Right lobe of liver (tissue), 4 donors: Measurements from ENCODE around the gene PACRG.

Source experiments
- POLR2A ChIP-seq: fragments of 450-650 bp; IDR thresholded peaks from one replicate; pipeline ENCODE4 v1.6.1; 2017; ENCODE audit warnings: antibody characterized with exemption, mild to moderate bottlenecking
- TF ChIP-seq, protein P1 (sequence below), 4 donors: fragments of 200-600 bp in 3 of 4; fragments of 450-650 bp in 1 of 4; IDR thresholded peaks; one replicate each; pipeline versions ENCODE4 v1.5.1 to v1.8.0; 2016 to 2022; ENCODE audit warnings: antibody characterized with exemption in 4 of 4, mild to moderate bottlenecking in 2 of 4
- donor health status: DM: no; HTN: no; CAD: no.
- donor health status: DM: no; HTN: no; CAD: no.
- donor health status: DM: no; HTN: yes; CAD: no.

DNA sequence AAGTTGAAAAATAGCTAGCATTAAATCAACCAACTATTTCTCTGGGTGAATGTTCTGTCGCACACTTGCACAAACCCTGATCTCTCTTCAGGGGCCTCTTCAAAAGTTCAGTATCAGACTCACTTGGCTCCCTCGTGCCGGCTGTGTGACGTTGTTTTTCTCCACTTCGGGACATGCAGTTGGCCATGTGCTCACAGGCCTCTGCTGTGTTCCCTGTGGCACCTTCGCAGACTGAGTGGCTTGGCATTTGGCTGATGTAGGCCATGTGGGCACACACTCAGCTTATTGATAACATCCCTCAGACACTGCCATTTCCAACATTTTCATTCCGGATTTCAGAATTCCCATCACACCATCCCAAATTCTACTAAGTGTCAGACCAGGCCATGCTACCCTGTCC, 49.3 kb downstream of the PACRG start:
- TF ChIP-seq, protein P1, sequence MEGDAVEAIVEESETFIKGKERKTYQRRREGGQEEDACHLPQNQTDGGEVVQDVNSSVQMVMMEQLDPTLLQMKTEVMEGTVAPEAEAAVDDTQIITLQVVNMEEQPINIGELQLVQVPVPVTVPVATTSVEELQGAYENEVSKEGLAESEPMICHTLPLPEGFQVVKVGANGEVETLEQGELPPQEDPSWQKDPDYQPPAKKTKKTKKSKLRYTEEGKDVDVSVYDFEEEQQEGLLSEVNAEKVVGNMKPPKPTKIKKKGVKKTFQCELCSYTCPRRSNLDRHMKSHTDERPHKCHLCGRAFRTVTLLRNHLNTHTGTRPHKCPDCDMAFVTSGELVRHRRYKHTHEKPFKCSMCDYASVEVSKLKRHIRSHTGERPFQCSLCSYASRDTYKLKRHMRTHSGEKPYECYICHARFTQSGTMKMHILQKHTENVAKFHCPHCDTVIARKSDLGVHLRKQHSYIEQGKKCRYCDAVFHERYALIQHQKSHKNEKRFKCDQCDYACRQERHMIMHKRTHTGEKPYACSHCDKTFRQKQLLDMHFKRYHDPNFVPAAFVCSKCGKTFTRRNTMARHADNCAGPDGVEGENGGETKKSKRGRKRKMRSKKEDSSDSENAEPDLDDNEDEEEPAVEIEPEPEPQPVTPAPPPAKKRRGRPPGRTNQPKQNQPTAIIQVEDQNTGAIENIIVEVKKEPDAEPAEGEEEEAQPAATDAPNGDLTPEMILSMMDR (IDR thresholded peaks at IDR 0.05): no peak
- no peak for TF ChIP-seq POLR2A
